HG02763 (cell line): ENCODE results near the gene PRIM1.
"Not testable (repeated sequence)": the region's sequence is repeated elsewhere in the genome, so short reads cannot be mapped to it uniquely, and the experiment has no call there.

Experiments
- ATAC-seq: cut with Tn5 transposase; IDR thresholded peaks from one replicate; pipeline ENCODE4 v1.9.1; 2021; ENCODE audit warnings: mild to moderate bottlenecking, moderate library complexity; ENCODE audit not compliant: unreplicated experiment

PRIM1 gene

GRCh38 chr12:56751712-56752598 is at the start of gene PRIM1:
Gene PRIM1, minus strand, starts transcription at chr12:56752323. Its CDS starts 25 bp downstream, at chr12:56752298.
- ATAC-seq, result peak; percentile 78

DNA sequence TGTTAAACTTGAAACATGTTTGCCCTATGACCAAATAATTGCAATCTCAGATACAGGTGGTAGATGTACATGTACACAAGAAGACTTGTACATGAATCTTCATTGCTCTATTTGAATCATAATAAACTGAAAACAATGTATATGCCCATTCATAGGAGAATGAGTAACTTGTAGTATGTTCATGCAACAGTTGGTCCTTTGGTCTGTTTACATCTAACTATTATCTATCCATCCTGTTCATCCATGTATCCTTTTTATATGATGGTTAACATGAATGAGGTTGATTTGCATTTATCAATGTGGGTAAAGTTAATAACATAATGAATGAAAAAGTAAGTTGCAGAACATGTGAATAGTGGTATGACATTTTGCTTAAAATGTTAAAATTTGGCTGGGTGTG is 48.1 kb upstream of the PRIM1 start:
- no peak for ATAC-seq

DNA sequence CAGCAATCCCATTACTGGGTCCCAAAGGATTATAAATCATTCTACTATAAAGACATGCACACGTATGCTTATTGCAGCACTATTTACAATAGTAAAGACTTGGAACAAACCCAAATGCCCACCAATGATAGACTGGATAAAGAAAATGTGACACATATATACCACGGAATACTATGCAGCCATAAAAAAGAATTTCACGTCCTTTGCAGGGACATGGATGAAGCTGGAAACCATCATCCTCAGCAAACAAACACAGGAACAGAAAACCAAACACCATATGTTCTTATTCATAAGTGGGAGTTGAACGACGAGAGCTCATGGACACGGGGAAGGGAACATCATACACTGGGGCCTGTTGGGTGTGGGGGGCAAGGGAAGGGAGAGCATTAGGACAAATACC is 47.2 kb upstream of the PRIM1 start:
- ATAC-seq, result not testable (repeated sequence)

GRCh38 chr12:56795791-56796190 is 43.7 kb upstream of the PRIM1 start:
- ATAC-seq, result not testable (repeated sequence)

- ATAC-seq, result not testable (repeated sequence)
Measured at GRCh38 chr12:56795046-56795562, 43.0 kb upstream of the PRIM1 start.

DNA sequence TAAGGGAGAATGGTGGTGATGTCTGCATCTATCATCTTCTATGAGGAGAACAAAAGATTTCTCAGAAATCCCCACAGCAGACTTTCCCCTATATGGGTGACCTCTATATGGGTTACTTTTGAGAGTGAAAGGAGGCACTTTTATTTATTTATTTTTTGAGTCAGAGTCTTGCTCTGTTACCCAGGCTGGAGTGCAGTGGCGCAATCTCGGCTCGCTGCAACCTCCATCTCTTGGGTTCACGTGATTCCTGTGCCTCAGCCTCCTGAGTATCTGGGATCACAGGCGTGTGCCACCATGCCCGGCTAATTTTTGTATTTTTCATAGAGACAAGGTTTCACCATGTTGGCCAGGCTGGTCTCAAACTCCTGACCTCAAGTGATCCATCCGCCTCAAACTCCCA is 41.0 kb upstream of the PRIM1 start:
- ATAC-seq, result not testable (repeated sequence)

GRCh38 chr12:56792678-56793077 is 40.6 kb upstream of the PRIM1 start:
- ATAC-seq, result no peak

GRCh38 chr12:56789429-56789828 is 37.3 kb upstream of the PRIM1 start:
- not testable (repeated sequence) for ATAC-seq

DNA sequence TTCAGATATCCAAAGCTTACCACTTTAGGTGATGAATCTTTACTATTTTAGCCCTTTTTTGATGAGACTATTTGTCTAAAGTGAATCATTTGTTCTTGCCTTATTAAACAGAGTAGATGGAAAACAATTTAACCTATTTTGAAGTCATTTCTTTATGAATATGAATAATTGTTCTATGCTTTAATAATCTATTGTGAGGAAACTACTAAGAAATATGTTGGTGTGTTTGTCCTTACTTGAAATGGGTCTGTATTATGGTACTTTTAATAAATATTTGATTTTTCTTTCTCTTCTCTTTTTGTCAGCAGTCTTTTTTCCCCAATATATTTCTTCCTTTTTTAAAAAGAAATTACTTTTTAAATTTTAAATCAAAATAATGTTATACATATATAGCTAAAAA is 35.4 kb upstream of the PRIM1 start:
- no peak for ATAC-seq

DNA sequence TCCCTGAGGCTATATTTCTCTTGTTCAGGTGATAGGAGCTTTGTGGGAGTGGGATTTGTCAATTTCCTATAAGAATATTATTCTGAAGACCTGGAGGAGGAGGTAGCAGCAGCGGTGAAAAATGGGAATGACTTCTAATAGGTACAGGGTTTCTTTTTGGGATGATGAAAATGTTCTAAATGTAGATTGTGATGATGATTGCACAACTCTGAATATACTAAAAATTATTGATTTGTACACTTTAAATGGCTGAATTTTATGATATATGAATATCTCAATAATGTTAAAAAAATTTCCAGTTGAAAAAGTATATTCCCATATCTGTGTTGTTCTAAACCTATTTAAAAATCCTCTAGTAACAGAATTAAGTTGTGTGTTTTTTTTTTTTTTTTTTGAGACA is 33.8 kb upstream of the PRIM1 start:
- ATAC-seq, result no peak

GRCh38 chr12:56785141-56785865 is 33.2 kb upstream of the PRIM1 start:
- ATAC-seq, result no peak

DNA sequence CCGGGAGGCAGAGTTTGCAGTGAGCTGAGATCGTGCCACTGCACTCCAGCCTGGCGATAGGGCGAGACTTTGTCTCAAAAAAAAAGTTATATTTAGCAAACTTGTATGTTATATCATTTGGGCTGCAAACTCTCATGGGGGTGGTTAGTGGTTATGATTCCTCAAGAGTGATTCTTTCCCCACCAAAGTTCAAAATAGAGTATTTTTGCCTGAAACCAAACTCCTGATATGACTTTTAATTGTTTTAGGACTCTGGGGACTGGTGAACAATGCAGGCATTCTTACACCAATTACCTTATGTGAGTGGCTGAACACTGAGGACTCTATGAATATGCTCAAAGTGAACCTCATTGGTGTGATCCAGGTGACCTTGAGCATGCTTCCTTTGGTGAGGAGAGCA is 29.6 kb upstream of the PRIM1 start:
- no peak for ATAC-seq

- no peak for ATAC-seq
Measured at GRCh38 chr12:56778756-56779155, 26.6 kb upstream of the PRIM1 start.

DNA sequence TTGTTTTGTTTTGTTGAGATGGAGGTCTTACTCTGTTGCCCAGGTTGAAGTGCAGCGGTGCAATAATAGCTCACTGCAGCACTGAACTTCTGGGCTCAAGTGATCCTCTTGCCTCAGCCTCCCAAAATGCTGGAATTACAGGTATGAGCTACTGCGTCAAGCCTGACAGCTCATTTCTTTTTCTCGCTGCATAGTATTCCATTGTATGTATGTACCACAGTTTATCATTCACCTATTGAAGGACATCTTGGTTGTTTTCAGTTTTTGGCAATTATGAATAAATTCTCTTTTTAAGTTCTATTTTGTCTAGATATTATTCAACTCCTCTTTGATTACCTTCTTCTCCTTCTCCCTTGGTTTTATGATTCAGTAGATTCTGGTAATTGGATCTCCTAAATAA is 24.5 kb upstream of the PRIM1 start:
- ATAC-seq, result no peak

DNA sequence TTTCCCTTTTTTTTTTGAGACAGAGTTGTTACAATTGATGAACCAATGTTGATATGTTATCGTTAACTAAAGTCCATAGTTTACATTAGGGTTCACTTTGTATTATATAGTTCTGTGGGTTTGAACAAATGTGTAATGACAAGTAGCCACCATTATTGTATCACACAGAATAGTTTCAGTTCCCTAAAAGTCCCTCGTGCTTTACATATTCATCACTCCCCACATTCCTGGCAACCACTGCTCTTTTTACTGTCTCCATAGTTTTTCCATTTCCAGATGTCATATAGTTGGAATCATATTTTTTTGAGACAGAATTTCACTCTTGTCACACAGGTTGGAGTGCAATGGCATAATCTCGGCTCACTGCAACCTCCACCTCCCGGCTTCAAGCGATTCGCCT is 23.5 kb upstream of the PRIM1 start:
- no peak for ATAC-seq

GRCh38 chr12:56773113-56773512 is 21.0 kb upstream of the PRIM1 start:
- ATAC-seq, result no peak

DNA sequence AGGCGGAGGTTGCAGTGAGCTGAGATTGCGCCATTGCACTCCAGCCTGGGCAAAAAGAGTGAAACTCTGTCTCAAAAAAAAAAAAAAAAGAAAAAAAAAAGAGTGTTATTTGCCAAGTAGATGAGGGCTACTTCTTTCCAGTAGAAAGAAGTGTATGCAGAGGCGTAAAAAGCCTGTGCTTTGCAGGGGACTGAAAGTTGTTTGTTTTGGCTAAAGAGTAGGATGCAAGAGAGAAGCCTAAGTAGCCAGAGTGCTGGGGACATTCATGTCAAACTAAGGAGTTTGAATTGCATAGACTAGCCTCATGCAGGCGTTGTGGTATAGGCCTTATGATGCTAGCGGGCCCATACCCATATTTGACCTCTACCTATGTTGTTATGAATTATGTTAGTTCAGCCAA is 20.5 kb upstream of the PRIM1 start:
- no peak for ATAC-seq

- ATAC-seq, result no peak
Measured at GRCh38 chr12:56769868-56770267, 17.7 kb upstream of the PRIM1 start.

- no peak for ATAC-seq
Measured at GRCh38 chr12:56768424-56768823, 16.3 kb upstream of the PRIM1 start.

DNA sequence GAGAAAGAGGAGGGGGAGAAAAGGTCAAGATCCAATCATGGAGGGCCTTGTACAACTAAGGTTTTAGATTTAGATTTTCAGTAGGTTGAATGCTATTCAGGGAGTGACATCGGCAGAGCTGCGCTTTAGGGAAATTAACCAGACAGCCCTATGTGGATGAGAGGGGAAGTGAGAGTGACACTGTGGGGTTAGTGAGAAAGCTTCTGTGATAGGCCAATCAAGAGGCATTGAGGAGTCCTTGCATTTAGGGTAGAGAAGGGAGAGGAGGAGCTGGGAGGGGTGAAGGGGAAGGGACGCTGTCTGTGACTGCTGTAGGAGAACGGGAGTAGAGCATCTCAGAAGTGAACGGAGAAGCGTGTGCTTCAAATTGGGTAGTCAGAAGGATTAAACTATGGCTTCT is 14.4 kb upstream of the PRIM1 start:
- ATAC-seq, result peak; percentile 95

- ATAC-seq, result no peak
Measured at GRCh38 chr12:56763753-56764657, 11.9 kb upstream of the PRIM1 start.
